ENCODE measurements around the gene CD300A. TPM values are rescaled to one million over a fixed set of nuclear protein-coding genes. Genes with fewer than 3 reads are reported as not detected.
A peak's percentile ranks its signal among the peaks of the same experiment; 100 is the strongest.

Gene CD300A
- total and polyA plus RNA-seq, 3 donors from 2014 or later: 2.0 to 3.7 (median 2.4) TPM

- H3K36me3 ChIP-seq (ENCODE audit: low read depth, missing control alignments): no peaks in the 10 kb centered on the region
- H3K4me1 ChIP-seq: peaks cover 47% of the 10 kb centered on the region
- H3K27me3 ChIP-seq: no peaks in the 10 kb centered on the region
- peak overlapping the region; percentile 60 to 86 for H3K27ac ChIP-seq
- intact Hi-C loops (cut with DNase I; ENCODE audit: low total_unique reads): no loop called here
- no peak for DNase-seq
- no peak overlapping the region for H3K4me3 ChIP-seq
- TF ChIP-seq POLR2A (IDR thresholded peaks at IDR 0.05): no peak
- TF ChIP-seq, protein P1, sequence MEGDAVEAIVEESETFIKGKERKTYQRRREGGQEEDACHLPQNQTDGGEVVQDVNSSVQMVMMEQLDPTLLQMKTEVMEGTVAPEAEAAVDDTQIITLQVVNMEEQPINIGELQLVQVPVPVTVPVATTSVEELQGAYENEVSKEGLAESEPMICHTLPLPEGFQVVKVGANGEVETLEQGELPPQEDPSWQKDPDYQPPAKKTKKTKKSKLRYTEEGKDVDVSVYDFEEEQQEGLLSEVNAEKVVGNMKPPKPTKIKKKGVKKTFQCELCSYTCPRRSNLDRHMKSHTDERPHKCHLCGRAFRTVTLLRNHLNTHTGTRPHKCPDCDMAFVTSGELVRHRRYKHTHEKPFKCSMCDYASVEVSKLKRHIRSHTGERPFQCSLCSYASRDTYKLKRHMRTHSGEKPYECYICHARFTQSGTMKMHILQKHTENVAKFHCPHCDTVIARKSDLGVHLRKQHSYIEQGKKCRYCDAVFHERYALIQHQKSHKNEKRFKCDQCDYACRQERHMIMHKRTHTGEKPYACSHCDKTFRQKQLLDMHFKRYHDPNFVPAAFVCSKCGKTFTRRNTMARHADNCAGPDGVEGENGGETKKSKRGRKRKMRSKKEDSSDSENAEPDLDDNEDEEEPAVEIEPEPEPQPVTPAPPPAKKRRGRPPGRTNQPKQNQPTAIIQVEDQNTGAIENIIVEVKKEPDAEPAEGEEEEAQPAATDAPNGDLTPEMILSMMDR (IDR thresholded peaks at IDR 0.05): no peak
- WGBS, 2 donors: 80% methylated on average over 6 to 8 of the region's 8 CpGs
- H3K9me3 ChIP-seq: no peaks in the 10 kb centered on the region
Measured at GRCh38 chr17:74443516-74444296, 22.7 kb upstream of the CD300A start.

GRCh38 chr17:74444406-74444805 lies 22.0 kb upstream of the CD300A start:
- no peaks in the 10 kb centered on the region for H3K36me3 ChIP-seq (ENCODE audit: low read depth, missing control alignments)
- peaks cover 52% of the 10 kb centered on the region for H3K4me1 ChIP-seq
- no peaks in the 10 kb centered on the region for H3K9me3 ChIP-seq
- H3K4me3 ChIP-seq: no peak overlapping the region
- H3K27ac ChIP-seq: peak overlapping the region; percentile 60 to 86
- H3K27me3 ChIP-seq: no peaks in the 10 kb centered on the region
- intact Hi-C loops (cut with DNase I; ENCODE audit: low total_unique reads): no loop called here
- TF ChIP-seq, protein P1 (IDR thresholded peaks at IDR 0.05): no peak
- TF ChIP-seq POLR2A (IDR thresholded peaks at IDR 0.05): no peak
- WGBS, 2 donors: 15 to 36% methylated on average over 3 to 12 of the region's 12 CpGs
- peak; percentile 66 for DNase-seq

GRCh38 chr17:74445158-74445557 lies 21.3 kb upstream of the CD300A start:
- H3K36me3 ChIP-seq (ENCODE audit: low read depth, missing control alignments): no peaks in the 10 kb centered on the region
- 76 to 90% methylated on average over 7 of the region's 7 CpGs for WGBS, 2 donors
- intact Hi-C loops (cut with DNase I; ENCODE audit: low total_unique reads): no loop called here
- H3K27me3 ChIP-seq: no peaks in the 10 kb centered on the region
- no peak for TF ChIP-seq POLR2A (IDR thresholded peaks at IDR 0.05)
- TF ChIP-seq, protein P1 (IDR thresholded peaks at IDR 0.05): no peak
- no peak overlapping the region for H3K27ac ChIP-seq
- no peak overlapping the region for H3K4me3 ChIP-seq
- H3K4me1 ChIP-seq: peaks cover 55% of the 10 kb centered on the region
- no peak for DNase-seq
- no peaks in the 10 kb centered on the region for H3K9me3 ChIP-seq

DNA sequence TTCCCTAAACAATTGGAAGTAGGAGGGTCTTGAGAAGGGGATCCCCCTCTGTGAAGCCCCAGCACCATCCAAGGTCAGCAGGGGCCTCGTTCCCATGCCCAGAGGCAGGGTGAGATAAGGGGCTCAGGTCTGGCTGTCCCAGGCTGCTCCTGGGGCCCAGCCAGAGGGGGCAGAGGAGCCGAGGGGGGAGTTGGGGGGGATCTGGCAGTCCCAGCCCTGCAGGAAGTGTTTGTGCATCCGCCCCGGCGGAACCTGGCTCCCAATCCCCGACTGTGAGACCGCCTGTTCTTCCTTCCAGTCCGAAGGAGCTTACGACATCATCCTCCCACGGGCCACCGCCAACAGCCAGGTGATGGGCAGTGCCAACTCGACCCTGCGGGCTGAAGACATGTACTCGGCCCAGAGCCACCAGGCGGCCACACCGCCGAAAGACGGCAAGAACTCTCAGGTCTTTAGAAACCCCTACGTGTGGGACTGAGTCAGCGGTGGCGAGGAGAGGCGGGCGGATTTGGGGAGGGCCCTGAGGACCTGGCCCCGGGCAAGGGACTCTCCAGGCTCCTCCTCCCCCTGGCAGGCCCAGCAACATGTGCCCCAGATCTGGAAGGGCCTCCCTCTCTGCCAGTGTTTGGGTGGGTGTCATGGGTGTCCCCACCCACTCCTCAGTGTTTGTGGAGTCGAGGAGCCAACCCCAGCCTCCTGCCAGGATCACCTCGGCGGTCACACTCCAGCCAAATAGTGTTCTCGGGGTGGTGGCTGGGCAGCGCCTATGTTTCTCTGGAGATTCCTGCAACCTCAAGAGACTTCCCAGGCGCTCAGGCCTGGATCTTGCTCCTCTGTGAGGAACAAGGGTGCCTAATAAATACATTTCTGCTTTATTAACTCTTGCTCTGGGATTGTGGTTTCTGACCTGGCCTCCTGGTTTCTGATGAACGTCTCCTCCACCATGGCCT lies 19.6 kb upstream of the CD300A start:
- H3K9me3 ChIP-seq: no peaks in the 10 kb centered on the region
- peak overlapping the region; percentile 74 to 86 for H3K27ac ChIP-seq
- TF ChIP-seq, protein P1 (IDR thresholded peaks at IDR 0.05): no peak
- TF ChIP-seq POLR2A (IDR thresholded peaks at IDR 0.05): no peak
- peak; percentile 62 for DNase-seq
- H3K36me3 ChIP-seq (ENCODE audit: low read depth, missing control alignments): no peaks in the 10 kb centered on the region
- intact Hi-C loops (cut with DNase I; ENCODE audit: low total_unique reads): no loop called here
- 53 to 64% methylated on average over 18 to 31 of the region's 31 CpGs for WGBS, 2 donors
- peaks cover 55% of the 10 kb centered on the region for H3K4me1 ChIP-seq
- no peak overlapping the region for H3K4me3 ChIP-seq
- no peaks in the 10 kb centered on the region for H3K27me3 ChIP-seq
